ACC112 (cell line): ENCODE data around the gene GNA12.
"Not testable (repeated sequence)": the region's sequence is repeated elsewhere in the genome, so short reads cannot be mapped to it uniquely, and the experiment has no call there.

ENCODE experiments used
- H2AFZ ChIP-seq: fragments of 200-600 bp; sonication (generic); one replicate; pipeline ENCODE4 v1.6.0; 2017; ENCODE audit warnings: antibody characterized with exemption, low read length; ENCODE audit not compliant: unreplicated experiment
- H3K27ac ChIP-seq: fragments of 200-600 bp; sonication (generic); 2 replicates; pipeline ENCODE4 v1.5.1; 2014; ENCODE audit warnings: low read depth, mild to moderate bottlenecking, antibody characterized with exemption, low read length, moderate library complexity
- H3K27me3 ChIP-seq: fragments of 200-600 bp; sonication (generic); 2 replicates; pipeline ENCODE4 v1.6.1; 2014; ENCODE audit warnings: mild to moderate bottlenecking, antibody characterized with exemption, low read length, moderate library complexity, mixed read lengths; ENCODE audit not compliant: insufficient read depth
- H3K36me3 ChIP-seq: fragments of 200-600 bp; sonication (generic); 2 replicates; pipeline ENCODE4 v1.6.1; 2016; ENCODE audit warnings: mild to moderate bottlenecking, antibody characterized with exemption, low read length, moderate library complexity, mixed read lengths; ENCODE audit not compliant: insufficient read depth
- H3K4me1 ChIP-seq: fragments of 200-600 bp; sonication (generic); one replicate; pipeline ENCODE4 v1.6.1; 2016; ENCODE audit warnings: low read length, mixed read lengths; ENCODE audit not compliant: insufficient read depth, unreplicated experiment, control insufficient read depth
- H3K4me3 ChIP-seq: fragments of 200-600 bp; sonication (generic); 2 replicates; pipeline ENCODE4 v1.5.1; 2014; ENCODE audit warnings: mild to moderate bottlenecking, low read depth, low read length
- H3K79me2 ChIP-seq: fragments of 200-600 bp; sonication (generic); one replicate; pipeline ENCODE4 v1.6.0; 2016; ENCODE audit warnings: low read length; ENCODE audit not compliant: control insufficient read depth, unreplicated experiment, insufficient read depth

GNA12 gene

GRCh38 chr7:2680256-2680655 lies 163.9 kb downstream of the GNA12 start:
- H3K27ac ChIP-seq, result no peak overlapping the region
- no peaks in the 10 kb centered on the region for H3K4me1 ChIP-seq
- H3K4me3 ChIP-seq, result no peak overlapping the region
- H3K79me2 ChIP-seq, result no peaks in the 10 kb centered on the region
- H3K36me3 ChIP-seq, result no peaks in the 10 kb centered on the region
- no peak overlapping the region for H2AFZ ChIP-seq
- H3K27me3 ChIP-seq, result no peaks in the 10 kb centered on the region

- not testable (repeated sequence) for H3K36me3 ChIP-seq, H3K4me1 ChIP-seq, H3K79me2 ChIP-seq, H3K27ac ChIP-seq, H3K27me3 ChIP-seq, H2AFZ ChIP-seq, H3K4me3 ChIP-seq
Measured at GRCh38 chr7:2679135-2680127, 164.7 kb downstream of the GNA12 start.

GRCh38 chr7:2678454-2678853 lies 165.7 kb downstream of the GNA12 start:
- not testable (repeated sequence) for H3K4me1 ChIP-seq, H3K4me3 ChIP-seq

More at GRCh38 chr7:2678454-2678853, 165.7 kb downstream of the GNA12 start:
- H3K79me2 ChIP-seq, H2AFZ ChIP-seq, H3K27ac ChIP-seq, H3K36me3 ChIP-seq, H3K27me3 ChIP-seq: not testable (repeated sequence)
